ENCODE data around the gene FREY1.

- TF ChIP-seq, protein P1, sequence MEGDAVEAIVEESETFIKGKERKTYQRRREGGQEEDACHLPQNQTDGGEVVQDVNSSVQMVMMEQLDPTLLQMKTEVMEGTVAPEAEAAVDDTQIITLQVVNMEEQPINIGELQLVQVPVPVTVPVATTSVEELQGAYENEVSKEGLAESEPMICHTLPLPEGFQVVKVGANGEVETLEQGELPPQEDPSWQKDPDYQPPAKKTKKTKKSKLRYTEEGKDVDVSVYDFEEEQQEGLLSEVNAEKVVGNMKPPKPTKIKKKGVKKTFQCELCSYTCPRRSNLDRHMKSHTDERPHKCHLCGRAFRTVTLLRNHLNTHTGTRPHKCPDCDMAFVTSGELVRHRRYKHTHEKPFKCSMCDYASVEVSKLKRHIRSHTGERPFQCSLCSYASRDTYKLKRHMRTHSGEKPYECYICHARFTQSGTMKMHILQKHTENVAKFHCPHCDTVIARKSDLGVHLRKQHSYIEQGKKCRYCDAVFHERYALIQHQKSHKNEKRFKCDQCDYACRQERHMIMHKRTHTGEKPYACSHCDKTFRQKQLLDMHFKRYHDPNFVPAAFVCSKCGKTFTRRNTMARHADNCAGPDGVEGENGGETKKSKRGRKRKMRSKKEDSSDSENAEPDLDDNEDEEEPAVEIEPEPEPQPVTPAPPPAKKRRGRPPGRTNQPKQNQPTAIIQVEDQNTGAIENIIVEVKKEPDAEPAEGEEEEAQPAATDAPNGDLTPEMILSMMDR (IDR thresholded peaks at IDR 0.05), result no peak
- TF ChIP-seq POLR2AphosphoS5 (IDR thresholded peaks at IDR 0.05), result no peak
Measured at GRCh38 chr11:45900916-45901617, 6.0 kb downstream of the FREY1 start.
